K562 (cell line): Measurements from ENCODE around the gene TTL. TPM values are rescaled to one million over a fixed set of nuclear protein-coding genes. Genes with fewer than 3 reads are reported as not detected.
"Not testable (repeated sequence)": the region's sequence is repeated elsewhere in the genome, so short reads cannot be mapped to it uniquely, and the experiment has no call there.

Experiments
- ATAC-seq: fragments of 200-7000 bp; cut with Tn5 transposase; 3 replicates; pipeline ENCODE4 v1.9.1; 2020; ENCODE audit warnings: moderate library complexity
- BruUV-seq: library from RNA; stranded (reverse); fragments of 400-500 nt; replicated peaks from 2 replicates; lab custom pipeline; 2021; lab: Mats Ljungman, UMichigan
- CTCF ChIA-PET: fragments of 300-600 bp; formaldehyde crosslinking; extraction: SDS; loops from one replicate; lab custom pipeline; 2021; ENCODE audit warnings: low intra/inter-chr PET ratio; lab: Yijun Ruan, JAX
- POLR2A ChIA-PET: fragments of 300-600, 350-650 bp; sonication (Branson Sonifier 250); formaldehyde crosslinking; extraction: SDS; loops from one replicate; lab custom pipeline; 2021; ENCODE audit warnings: antibody characterized with exemption, inconsistent platforms; lab: Yijun Ruan, JAX
- DNase-seq, 4 experiments: peaks; one replicate each; pipeline versions ENCODE4 v3.0.0 to v3.0.0-alpha.2; 2011 to 2018; ENCODE audit warnings: low spot score in 3 of 4, mixed read lengths in 3 of 4; ENCODE audit errors: extremely low read depth in 1 of 4
- FAIRE-seq: peaks from 2 replicates; lab custom pipeline; 2011; peaks lifted over from hg19 to GRCh38; lab: Jason Lieb, UNC
- H2AFZ ChIP-seq: 2 replicates; pipeline ENCODE4 v1.6.0; 2011; ENCODE audit warnings: low read depth, low read length, control low read depth, inconsistent platforms
- H3K27ac ChIP-seq: fragments of 200-600 bp; 3 replicates; pipeline ENCODE4 v1.8.0; 2011; ENCODE audit warnings: low read depth, mild to moderate bottlenecking, control low read depth, inconsistent platforms, low read length, moderate library complexity, mixed read lengths; ENCODE audit errors: extremely low read depth
- H3K27me3 ChIP-seq, 2 experiments: fragments of 300-600 bp in 1 of 2; 2 replicates in 1 of 2; 3 replicates in 1 of 2; pipeline versions ENCODE4 v1.6.0 to v1.8.0; 2011; ENCODE audit warnings: inconsistent platforms in 2 of 2, low read length in 2 of 2, mild to moderate bottlenecking in 1 of 2, mixed read lengths in 1 of 2, moderate library complexity in 1 of 2; ENCODE audit not compliant: control insufficient read depth in 2 of 2, insufficient read depth in 2 of 2
- H3K36me3 ChIP-seq: fragments of 300-600 bp; 3 replicates; pipeline ENCODE4 v1.8.0; 2011; ENCODE audit warnings: mild to moderate bottlenecking, low read length, inconsistent platforms; ENCODE audit not compliant: control insufficient read depth, insufficient read depth
- H3K4me1 ChIP-seq, 2 experiments: fragments of 200-600 bp in 1 of 2; replicated peaks in 1 of 2; 2 replicates in 1 of 2; 3 replicates in 1 of 2; pipeline versions ENCODE4 v1.5.1 to v1.8.0; 2011; ENCODE audit warnings: inconsistent platforms in 2 of 2, low read length in 2 of 2, mild to moderate bottlenecking in 1 of 2, mixed read lengths in 1 of 2, moderate library complexity in 1 of 2; ENCODE audit not compliant: control insufficient read depth in 2 of 2, insufficient read depth in 2 of 2
- H3K4me2 ChIP-seq: 2 replicates; pipeline ENCODE4 v1.6.1; 2011; ENCODE audit warnings: low read length, control low read depth, inconsistent platforms, mixed read lengths; ENCODE audit not compliant: insufficient read depth
- H3K4me3 ChIP-seq: fragments of 200-600 bp; sonication (generic), shearing (Covaris generic); 2 replicates; pipeline ENCODE4 v1.5.1; 2016; ENCODE audit warnings: control low read depth, inconsistent platforms
- H3K79me2 ChIP-seq: fragments of 200-600 bp; 3 replicates; pipeline ENCODE4 v1.8.0; 2011; ENCODE audit warnings: low read length, inconsistent platforms; ENCODE audit not compliant: control insufficient read depth, insufficient read depth
- H3K9ac ChIP-seq, 2 experiments: 2 replicates each; pipeline versions ENCODE4 v1.6.0 to v1.6.1; 2011; ENCODE audit warnings: low read depth in 2 of 2, low read length in 2 of 2, control low read depth in 1 of 2, inconsistent platforms in 1 of 2, mild to moderate bottlenecking in 1 of 2, mixed read lengths in 1 of 2; ENCODE audit not compliant: insufficient read depth in 1 of 2
- H3K9me1 ChIP-seq: one replicate; pipeline ENCODE4 v1.6.0; 2011; ENCODE audit warnings: inconsistent platforms, mild to moderate bottlenecking, low read length, moderate library complexity; ENCODE audit not compliant: control insufficient read depth, insufficient read depth
- H3K9me3 ChIP-seq: replicated peaks from 2 replicates; pipeline ENCODE4 v1.5.1; 2011; ENCODE audit warnings: low read depth, low read length, inconsistent platforms; ENCODE audit not compliant: control insufficient read depth, insufficient read depth
- H4K20me1 ChIP-seq: replicated peaks from 2 replicates; pipeline ENCODE4 v1.6.1; 2011; ENCODE audit warnings: low read length, inconsistent platforms, mixed read lengths; ENCODE audit not compliant: control insufficient read depth, insufficient read depth
- ATF1 ChIP-seq, 2 experiments: fragments of 450-650 bp in 1 of 2; IDR thresholded peaks; 2 replicates each; pipeline ENCODE4 v1.6.1; 2016; ENCODE audit warnings: missing compliant biosample characterization in 1 of 2, missing genetic modification characterization in 1 of 2
- CREM ChIP-seq: IDR thresholded peaks from 2 replicates; pipeline ENCODE4 v1.6.1; 2014; ENCODE audit warnings: antibody characterized with exemption, low read depth
- ZNF263 ChIP-seq: sonication (generic); formaldehyde crosslinking; IDR thresholded peaks from 2 replicates; pipeline ENCODE4 v1.8.0; 2022; ENCODE audit warnings: mild to moderate bottlenecking, missing genetic modification reagents, borderline replicate concordance
- WGBS: fragments of 100-300 bp; shearing (Covaris generic); methylation state at CpG from one replicate; pipeline ENCODE4 v1.1.6; 2016; ENCODE audit warnings: low coverage, mixed read lengths; ENCODE audit not compliant: insufficient coverage; ENCODE audit errors: missing lambda C conversion rate; 5-methylcytosine and 5-hydroxymethylcytosine counted together
- in situ Hi-C: fragments of 300-500 bp; cut with MboI; formaldehyde crosslinking; loops from 4 replicates; pipeline ENCODE4 v1.15.0; 2018; ENCODE audit warnings: inconsistent platforms, mixed read lengths
- intact Hi-C: fragments of 100-400 bp; cut with micrococcal nuclease; formaldehyde crosslinking; loops from 2 replicates; pipeline ENCODE4 v1.14.2; 2022
- polyA plus RNA-seq, 8 experiments: library from polyadenylated mRNA; depleted of rRNA in 4 of 8; stranded (reverse) in 5 of 8; unstranded in 3 of 8; fragments of >200 nt; fragmentation: Nextera tagmentation in 2 of 8; fragmentation: Illumina TruSeq in 1 of 8; extraction: Ambion mirVana in 2 of 8; extraction: Trizol in 1 of 8; gene quantifications; 2 replicates each; pipeline versions ENCODE4 v1.2.1 to v1.2.3, GENCODE V29; 2011 to 2014; ENCODE audit warnings: inconsistent platforms in 1 of 8, missing spikeins in 1 of 8
- total RNA-seq, 7 experiments: library from RNA; depleted of rRNA in 6 of 7; stranded (reverse); fragments of >200 nt in 6 of 7; fragmentation: Illumina TruSeq in 2 of 7; extraction: Trizol in 2 of 7; gene quantifications; 2 replicates each; pipeline versions ENCODE4 v1.2.1 to v1.2.3, GENCODE V29; 2011 to 2021; ENCODE audit warnings: low replicate concordance in 1 of 7

TTL gene
- total and polyA plus RNA-seq, 9 of the 15 experiments (the other 6 are each of a cell fraction or from before 2014, with no cell fraction given) = 9.4 to 54.4 (median 34.9) TPM

GRCh38 chr2:112436993-112437392 is 45.0 kb upstream of the TTL start:
- BruUV-seq, H3K9ac ChIP-seq, ATAC-seq, H3K79me2 ChIP-seq, CTCF ChIA-PET, H3K27me3 ChIP-seq, H2AFZ ChIP-seq, intact Hi-C loops, DNase-seq, in situ Hi-C loops, FAIRE-seq, H3K4me3 ChIP-seq, H3K9me1 ChIP-seq, H3K4me2 ChIP-seq, H3K27ac ChIP-seq, H3K36me3 ChIP-seq, H4K20me1 ChIP-seq, H3K9me3 ChIP-seq: not testable (repeated sequence)
- POLR2A ChIA-PET = interaction anchor here (0.6 kb wide), 1 partner anchor 25 kb away, joined by 3 read pairs; no protein-coding TSS in a partner anchor
- 27% methylated on average over 2 of the region's 10 CpGs for WGBS
- peaks cover 0 to 24% of the 10 kb centered on the region in 2 experiments; a peak in 2 of 5 replicates for H3K4me1 ChIP-seq

GRCh38 chr2:112437405-112437831 is 44.5 kb upstream of the TTL start:
- BruUV-seq; CTCF ChIA-PET; H4K20me1 ChIP-seq; intact Hi-C loops; H3K9me3 ChIP-seq; H3K79me2 ChIP-seq; in situ Hi-C loops; H3K4me3 ChIP-seq; H3K4me2 ChIP-seq; H3K27ac ChIP-seq; H3K9me1 ChIP-seq; H3K27me3 ChIP-seq; H2AFZ ChIP-seq; H3K36me3 ChIP-seq; POLR2A ChIA-PET; FAIRE-seq; TF ChIP-seq ATF1 (CRISPR knock-in tag; IDR thresholded peaks at IDR 0.05): not testable (repeated sequence)
- TF ChIP-seq ATF1 (tag; IDR thresholded peaks at IDR 0.05) (peak; percentile 39; the same call in 1 of the 2 replicates), ZNF263 (CRISPR knock-in tag) (peak; percentile 63; the same call in 1 of the 2 replicates), CREM (0 out of 2 replicates have a peak, but pooled peaks have one; percentile 33)
- peak; percentile 69 for ATAC-seq
- peak in 1 of 4 experiments; percentile 21 for DNase-seq
- Histone ChIP-seq H3K9ac (peak overlapping the region in 1 of 2 experiments; percentile 17; a peak in 1 of 4 replicates), H3K4me1 (peaks cover 0 to 24% of the 10 kb centered on the region in 2 experiments; a peak in 2 of 5 replicates)
- 8% methylated on average over 13 of the region's 16 CpGs for WGBS
